OCI-LY7 (cell line): ENCODE data around the gene CREB3.

ENCODE experiments used
- CTCF ChIP-seq: fragments of 200-600 bp; sonication (generic); conservative IDR thresholded peaks from 2 replicates; pipeline ENCODE4 v1.5.1; 2014; ENCODE audit warnings: mild to moderate bottlenecking, antibody characterized with exemption, low read length, moderate library complexity, mixed read lengths
- EZH2phosphoT487 ChIP-seq: fragments of 200-600 bp; sonication (generic); IDR thresholded peaks from 2 replicates; pipeline ENCODE4 v1.6.1; 2018; ENCODE audit warnings: low read depth, borderline replicate concordance, mild to moderate bottlenecking, mixed run types, antibody characterized with exemption, low read length, moderate library complexity, mixed read lengths

- no peak for TF ChIP-seq CTCF
- TF ChIP-seq EZH2phosphoT487, result no peak
These were observed 34.2 kb upstream of the CREB3 start for GRCh38 chr9:35698231-35698630.
